Loucy (cell line): ENCODE results near the gene SYP.

Experiments used
- H2AFZ ChIP-seq: fragments of 200-600 bp; sonication (generic); 2 replicates; pipeline ENCODE4 v1.6.0; 2016; ENCODE audit warnings: antibody characterized with exemption, mild to moderate bottlenecking, low read length, moderate library complexity
- H3F3A ChIP-seq: fragments of 200-600 bp; 2 replicates; pipeline ENCODE4 v1.6.0; 2016; ENCODE audit warnings: antibody characterized with exemption, low read depth, mild to moderate bottlenecking
- H3K27me3 ChIP-seq: fragments of 200-600 bp; sonication (generic); 2 replicates; pipeline ENCODE4 v1.6.1; 2014; ENCODE audit warnings: low read length, mild to moderate bottlenecking; ENCODE audit not compliant: insufficient read depth, poor library complexity, severe bottlenecking
- H3K36me3 ChIP-seq: fragments of 200-600 bp; sonication (generic); 2 replicates; pipeline ENCODE4 v1.6.1; 2016; ENCODE audit warnings: low read length; ENCODE audit not compliant: insufficient read depth
- H3K4me1 ChIP-seq: fragments of 200-600 bp; sonication (generic); 2 replicates; pipeline ENCODE4 v1.5.1; 2014; ENCODE audit warnings: low read length, mild to moderate bottlenecking; ENCODE audit not compliant: insufficient read depth, poor library complexity, severe bottlenecking
- H3K4me2 ChIP-seq: fragments of 200-600 bp; sonication (generic); 2 replicates; pipeline ENCODE4 v1.6.0; 2014; ENCODE audit warnings: antibody characterized with exemption, low read length, low read depth, mild to moderate bottlenecking; ENCODE audit not compliant: poor library complexity, severe bottlenecking
- H3K4me3 ChIP-seq: fragments of 200-600 bp; sonication (generic); 2 replicates; pipeline ENCODE4 v1.5.1; 2014; ENCODE audit warnings: low read length, mild to moderate bottlenecking, mixed read lengths; ENCODE audit not compliant: poor library complexity, severe bottlenecking
- H3K79me2 ChIP-seq: fragments of 200-600 bp; sonication (generic); 2 replicates; pipeline ENCODE4 v1.6.1; 2014; ENCODE audit warnings: low read length; ENCODE audit not compliant: insufficient read depth
- H3K9ac ChIP-seq: fragments of 200-600 bp; sonication (generic); 2 replicates; pipeline ENCODE4 v1.6.0; 2014; ENCODE audit warnings: mild to moderate bottlenecking, low read depth, low read length, moderate library complexity; ENCODE audit not compliant: poor library complexity, severe bottlenecking
- H3K9me2 ChIP-seq: fragments of 200-600 bp; sonication (generic); replicated peaks from 2 replicates; pipeline ENCODE4 v1.6.1; 2016; ENCODE audit warnings: low read depth, low read length, mixed read lengths
- H3K9me3 ChIP-seq: fragments of 200-600 bp; sonication (generic); 2 replicates; pipeline ENCODE4 v1.6.1; 2014; ENCODE audit warnings: mild to moderate bottlenecking, antibody characterized with exemption, low read length, low read depth; ENCODE audit not compliant: insufficient read depth
- H4K20me1 ChIP-seq: fragments of 200-600 bp; sonication (generic); 2 replicates; pipeline ENCODE4 v1.6.0; 2014; ENCODE audit warnings: antibody characterized with exemption, low read length, mild to moderate bottlenecking; ENCODE audit not compliant: insufficient read depth, poor library complexity, severe bottlenecking
- CTCF ChIP-seq: fragments of 200-600 bp; sonication (generic); conservative IDR thresholded peaks from 2 replicates; pipeline ENCODE4 v1.5.1; 2014; ENCODE audit warnings: mild to moderate bottlenecking, antibody characterized with exemption, low read length
- EZH2phosphoT487 ChIP-seq: fragments of 200-600 bp; IDR thresholded peaks from 2 replicates; pipeline ENCODE4 v1.6.1; 2018; ENCODE audit warnings: antibody characterized with exemption, mild to moderate bottlenecking, moderate library complexity, borderline replicate concordance

Gene SYP

GRCh38 chrX:49187526-49187925 lies 12.5 kb downstream of the SYP start:
- H3K4me3 ChIP-seq: no peak overlapping the region
- no peak overlapping the region for H3K4me2 ChIP-seq
- H3K9ac ChIP-seq: no peak overlapping the region
- H3K79me2 ChIP-seq: peaks cover 26% of the 10 kb centered on the region
- peaks cover 3% of the 10 kb centered on the region for H4K20me1 ChIP-seq
- TF ChIP-seq CTCF (no peak), EZH2phosphoT487 (no peak)
- no peaks in the 10 kb centered on the region for H3K9me3 ChIP-seq
- H3K27me3 ChIP-seq: no peaks in the 10 kb centered on the region
- H3K9me2 ChIP-seq: no peaks in the 10 kb centered on the region
- no peaks in the 10 kb centered on the region for H3K36me3 ChIP-seq
- peaks cover 11% of the 10 kb centered on the region for H3K4me1 ChIP-seq
- H3F3A ChIP-seq: no peaks in the 10 kb centered on the region
- H2AFZ ChIP-seq: no peak overlapping the region

- Histone ChIP-seq H2AFZ (no peak overlapping the region), H3K9ac (peak overlapping the region; percentile 80), H3K9me2 (no peaks in the 10 kb centered on the region), H3F3A (no peaks in the 10 kb centered on the region), H3K36me3 (no peaks in the 10 kb centered on the region), H3K4me3 (no peak overlapping the region), H3K79me2 (peaks cover 26% of the 10 kb centered on the region), H3K27me3 (no peaks in the 10 kb centered on the region), H4K20me1 (peaks cover 3% of the 10 kb centered on the region), H3K4me1 (peaks cover 9% of the 10 kb centered on the region), H3K9me3 (no peaks in the 10 kb centered on the region), H3K4me2 (peak overlapping the region; percentile 76)
- TF ChIP-seq CTCF: no peak
- TF ChIP-seq EZH2phosphoT487: no peak
Measured at GRCh38 chrX:49187028-49187394, 13.0 kb downstream of the SYP start.

GRCh38 chrX:49186125-49187027 lies 13.6 kb downstream of the SYP start, which contains the start of gene PRICKLE3:
Gene PRICKLE3 (minus strand): TSS chrX:49186373. CDS start chrX:49186297, 76 bp downstream.
- Histone ChIP-seq H3K27me3 (no peaks in the 10 kb centered on the region), H3F3A (no peaks in the 10 kb centered on the region), H2AFZ (peak within 1 kb of the TSS; percentile 73), H3K9me2 (no peaks in the 10 kb centered on the region), H4K20me1 (peaks cover 3% of the 10 kb centered on the region), H3K79me2 (peaks cover 26% of the 10 kb centered on the region), H3K9me3 (no peaks in the 10 kb centered on the region), H3K4me1 (peaks cover 9% of the 10 kb centered on the region), H3K36me3 (no peaks in the 10 kb centered on the region), H3K4me3 (peak within 1 kb of the TSS; percentile 89), H3K9ac (peak within 1 kb of the TSS; percentile 80), H3K4me2 (peak within 1 kb of the TSS; percentile 76)
- TF ChIP-seq EZH2phosphoT487 (no peak), CTCF (peak; percentile 50)
